Measurements from ENCODE around the gene MST1R. TPM values are rescaled to one million over a fixed set of nuclear protein-coding genes. Genes with fewer than 3 reads are reported as not detected.

The MST1R gene
- total RNA-seq, result 0.49 and 2.2 TPM in 2 replicates
- polyA plus RNA-seq, result 2.1 and 3.4 TPM in 2 replicates

DNA sequence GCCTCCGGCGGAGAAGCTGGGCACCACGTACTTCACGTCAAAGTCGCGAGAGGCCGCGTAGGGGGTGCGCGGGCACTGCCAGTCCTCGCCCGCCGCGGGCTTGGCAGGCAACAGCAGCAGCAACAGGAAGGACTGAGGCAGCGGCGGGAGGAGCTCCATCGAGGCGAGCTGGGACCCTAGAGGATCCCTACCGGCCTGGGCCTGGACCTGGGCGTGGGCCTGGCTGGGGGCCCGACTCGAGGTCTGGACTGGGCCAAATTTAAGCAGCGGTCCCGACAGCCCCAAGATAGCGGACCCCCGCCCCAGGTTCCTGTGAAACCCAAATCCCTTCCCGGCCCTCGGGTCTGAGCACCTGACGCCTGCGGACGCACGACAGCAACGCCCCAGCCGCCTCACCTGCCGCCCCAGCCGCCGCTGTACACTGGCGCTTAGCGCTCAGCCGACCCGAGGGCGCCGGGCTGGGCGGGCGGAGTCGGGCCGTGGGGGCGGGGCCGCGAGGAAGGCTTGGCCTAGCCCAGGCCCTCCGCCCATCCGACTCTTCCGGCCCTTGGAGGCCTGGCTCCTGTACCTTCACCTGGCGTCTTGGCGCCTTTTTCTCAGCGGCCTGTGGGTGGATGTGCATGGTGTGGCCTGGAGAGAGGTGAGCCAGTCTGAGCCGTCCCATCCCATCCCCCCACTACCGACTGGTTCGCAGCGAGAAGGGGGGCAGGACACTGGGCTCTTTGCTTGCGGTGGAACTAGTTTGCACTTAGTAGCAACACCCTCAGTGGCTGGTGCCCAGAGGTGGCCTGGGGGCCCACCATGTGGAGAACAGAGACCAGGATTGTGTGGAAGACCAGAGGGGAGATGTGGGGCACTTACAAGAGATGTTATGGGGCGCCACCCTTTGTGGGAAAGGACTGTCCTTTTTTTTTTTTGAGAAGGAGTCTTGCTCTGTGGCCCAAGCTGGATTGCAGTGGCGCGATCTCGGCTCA, at the start of gene MST1R:
Gene MST1R, minus strand, starts transcription at position 423 of the 974 bp plus-strand sequence. Its CDS starts 264 bp downstream, at position 159.
- no peak within 1 kb of the TSS for H3K27ac ChIP-seq
- no peaks in the 10 kb centered on the region for H3K27me3 ChIP-seq
- peaks cover 10% of the 10 kb centered on the region for H3K4me1 ChIP-seq (ENCODE audit: low read depth)
- no peak within 1 kb of the TSS for H3K4me3 ChIP-seq
- TF ChIP-seq, protein P1, sequence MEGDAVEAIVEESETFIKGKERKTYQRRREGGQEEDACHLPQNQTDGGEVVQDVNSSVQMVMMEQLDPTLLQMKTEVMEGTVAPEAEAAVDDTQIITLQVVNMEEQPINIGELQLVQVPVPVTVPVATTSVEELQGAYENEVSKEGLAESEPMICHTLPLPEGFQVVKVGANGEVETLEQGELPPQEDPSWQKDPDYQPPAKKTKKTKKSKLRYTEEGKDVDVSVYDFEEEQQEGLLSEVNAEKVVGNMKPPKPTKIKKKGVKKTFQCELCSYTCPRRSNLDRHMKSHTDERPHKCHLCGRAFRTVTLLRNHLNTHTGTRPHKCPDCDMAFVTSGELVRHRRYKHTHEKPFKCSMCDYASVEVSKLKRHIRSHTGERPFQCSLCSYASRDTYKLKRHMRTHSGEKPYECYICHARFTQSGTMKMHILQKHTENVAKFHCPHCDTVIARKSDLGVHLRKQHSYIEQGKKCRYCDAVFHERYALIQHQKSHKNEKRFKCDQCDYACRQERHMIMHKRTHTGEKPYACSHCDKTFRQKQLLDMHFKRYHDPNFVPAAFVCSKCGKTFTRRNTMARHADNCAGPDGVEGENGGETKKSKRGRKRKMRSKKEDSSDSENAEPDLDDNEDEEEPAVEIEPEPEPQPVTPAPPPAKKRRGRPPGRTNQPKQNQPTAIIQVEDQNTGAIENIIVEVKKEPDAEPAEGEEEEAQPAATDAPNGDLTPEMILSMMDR (IDR thresholded peaks at IDR 0.05; ENCODE audit: low read depth, low read length), result no peak
- no peaks in the 10 kb centered on the region for H3K36me3 ChIP-seq
- DNase-seq (ENCODE audit: low read depth in 1 of 2, low spot score in 1 of 2), result peak; percentile 54 to 78
- no peaks in the 10 kb centered on the region for H3K9me3 ChIP-seq (ENCODE audit: low read depth)

DNA sequence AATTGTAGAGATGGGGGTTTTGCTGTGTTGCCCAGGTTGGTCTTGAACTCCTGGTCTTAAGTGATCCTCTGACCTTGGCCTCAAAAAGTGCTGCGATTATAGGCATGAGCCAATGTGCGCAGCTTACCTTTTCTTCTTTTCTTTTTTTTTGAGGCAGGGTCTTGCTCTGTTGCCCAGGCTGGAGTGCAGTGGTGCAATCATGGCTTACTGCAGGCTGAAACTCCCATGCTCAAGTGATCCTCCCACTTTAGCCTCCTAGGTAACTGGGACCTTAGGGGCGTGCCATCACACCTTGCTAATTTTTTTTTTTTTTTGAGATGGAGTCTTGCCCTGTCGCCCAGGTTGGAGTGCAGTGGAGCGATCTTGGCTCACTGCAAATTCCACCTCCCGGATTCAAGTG, 49.3 kb upstream of the MST1R start:
- TF ChIP-seq, protein P1 (IDR thresholded peaks at IDR 0.05; ENCODE audit: low read depth, low read length), result no peak
- Histone ChIP-seq H3K9me3 (ENCODE audit: low read depth) (no peaks in the 10 kb centered on the region), H3K4me1 (ENCODE audit: low read depth) (no peaks in the 10 kb centered on the region), H3K4me3 (no peak overlapping the region), H3K27me3 (no peaks in the 10 kb centered on the region), H3K27ac (no peak overlapping the region), H3K36me3 (no peaks in the 10 kb centered on the region)
- DNase-seq (ENCODE audit: low read depth in 1 of 2, low spot score in 1 of 2), result no peak

DNA sequence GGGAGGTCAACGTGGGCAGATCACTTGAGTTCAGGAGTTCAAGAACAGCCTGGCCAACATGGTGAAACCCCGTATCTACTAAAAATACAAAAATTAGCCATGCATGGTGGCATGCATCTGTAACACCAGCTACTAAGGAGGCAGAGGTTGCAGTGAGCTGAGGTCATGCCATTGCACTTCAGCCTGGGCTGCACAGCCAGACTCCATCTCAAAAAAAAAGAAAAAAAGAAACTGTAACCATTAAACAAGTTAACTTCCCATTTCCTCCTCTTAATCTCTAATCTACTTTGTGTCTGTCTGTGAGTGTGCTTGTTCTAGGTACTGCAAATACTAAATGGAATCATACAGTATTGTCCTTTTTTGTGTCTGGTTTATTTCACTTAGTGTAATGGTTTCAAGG, 39.0 kb upstream of the MST1R start:
- Histone ChIP-seq H3K27ac (no peak overlapping the region), H3K27me3 (no peaks in the 10 kb centered on the region), H3K36me3 (no peaks in the 10 kb centered on the region), H3K9me3 (ENCODE audit: low read depth) (no peaks in the 10 kb centered on the region), H3K4me3 (no peak overlapping the region), H3K4me1 (ENCODE audit: low read depth) (no peaks in the 10 kb centered on the region)
- no peak for DNase-seq (ENCODE audit: low read depth in 1 of 2, low spot score in 1 of 2)
- TF ChIP-seq, protein P1 (IDR thresholded peaks at IDR 0.05; ENCODE audit: low read depth, low read length), result no peak

DNA sequence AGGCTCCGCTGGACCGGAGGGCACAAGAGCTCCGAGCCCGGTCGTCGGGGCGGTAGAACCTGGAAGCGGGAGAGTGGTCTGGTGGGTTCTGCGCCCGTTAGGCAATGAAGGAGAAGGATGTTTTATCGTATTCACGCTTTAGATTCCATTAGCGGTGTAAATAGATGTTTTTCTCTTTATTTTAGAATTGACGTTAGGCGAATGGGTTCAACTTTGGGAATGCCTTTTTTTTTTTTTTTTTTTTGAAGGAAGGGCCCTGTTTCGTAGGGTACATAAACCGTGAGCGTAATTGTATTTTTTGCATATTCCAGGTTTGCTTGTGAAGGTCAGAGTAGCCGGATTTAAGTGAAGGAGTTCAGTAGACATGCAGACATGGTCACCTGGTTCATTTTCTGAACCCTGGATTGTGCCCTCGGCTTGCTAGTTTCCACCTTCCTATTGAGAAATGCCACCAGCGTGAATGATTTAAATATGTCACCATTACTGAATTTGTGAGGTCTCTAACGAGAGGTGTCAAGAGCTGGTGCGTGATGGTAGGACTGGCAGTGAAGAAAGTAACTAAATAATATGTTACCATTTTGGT, 37.1 kb upstream of the MST1R start:
- H3K36me3 ChIP-seq, result no peaks in the 10 kb centered on the region
- TF ChIP-seq, protein P1 (IDR thresholded peaks at IDR 0.05; ENCODE audit: low read depth, low read length), result no peak
- no peaks in the 10 kb centered on the region for H3K4me1 ChIP-seq (ENCODE audit: low read depth)
- H3K4me3 ChIP-seq, result peak overlapping the region; percentile 72
- H3K9me3 ChIP-seq (ENCODE audit: low read depth), result no peaks in the 10 kb centered on the region
- no peak for DNase-seq (ENCODE audit: low read depth in 1 of 2, low spot score in 1 of 2)
- no peaks in the 10 kb centered on the region for H3K27me3 ChIP-seq
- peak overlapping the region; percentile 95 for H3K27ac ChIP-seq

DNA sequence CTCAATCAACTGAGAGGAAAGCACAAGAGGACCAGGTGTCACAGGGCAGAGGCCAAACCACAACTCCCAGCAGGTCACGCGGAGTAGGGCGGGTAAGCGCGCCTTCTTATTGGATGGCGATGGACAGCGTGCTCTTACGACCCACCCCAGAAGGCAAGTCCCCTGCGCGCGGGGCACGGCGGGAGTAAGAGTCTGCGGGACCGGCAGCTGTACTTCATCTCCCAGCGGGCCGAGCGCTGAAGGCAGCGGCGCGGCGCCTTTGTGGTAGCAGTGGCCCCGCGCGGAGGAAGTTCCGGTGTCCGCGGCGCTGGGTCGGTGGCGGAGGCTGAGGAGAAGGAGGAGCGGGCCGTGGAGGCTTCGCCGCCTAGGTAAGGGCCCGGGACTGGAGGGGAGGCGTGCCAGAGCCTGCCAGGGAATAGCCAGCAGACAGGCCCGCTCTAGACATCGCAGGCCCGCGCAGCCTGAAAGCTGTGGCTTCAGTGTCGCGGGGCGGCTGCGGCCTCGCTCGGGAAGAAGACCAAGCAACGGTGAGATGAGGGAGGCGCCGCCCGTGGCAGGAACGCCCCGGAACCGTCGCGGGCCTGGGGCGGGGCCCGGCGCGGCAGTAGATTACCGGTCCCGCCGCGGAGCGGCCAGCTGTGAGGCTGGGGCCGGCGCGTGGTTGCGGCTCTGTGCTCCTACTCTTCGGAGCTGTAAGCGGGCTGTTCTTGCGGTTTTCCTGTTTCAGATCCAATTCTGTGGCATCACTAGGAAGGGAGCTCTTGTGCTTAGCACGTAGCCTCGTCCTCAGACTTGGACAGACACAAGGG, 36.4 kb upstream of the MST1R start, which contains the start of gene RBM6:
Gene RBM6, plus strand, starts transcription at position 293 of the 809 bp plus-strand sequence. CDS start 22,492 bp downstream, outside the sequence.
- TF ChIP-seq, protein P1 (IDR thresholded peaks at IDR 0.05; ENCODE audit: low read depth, low read length), result no peak
- no peaks in the 10 kb centered on the region for H3K4me1 ChIP-seq (ENCODE audit: low read depth)
- H3K36me3 ChIP-seq, result no peaks in the 10 kb centered on the region
- H3K4me3 ChIP-seq, result peak within 1 kb of the TSS; percentile 72
- DNase-seq (ENCODE audit: low read depth in 1 of 2, low spot score in 1 of 2), result peak; percentile 98 to 99
- H3K27ac ChIP-seq, result peak within 1 kb of the TSS; percentile 95
- H3K9me3 ChIP-seq (ENCODE audit: low read depth), result no peaks in the 10 kb centered on the region
- no peaks in the 10 kb centered on the region for H3K27me3 ChIP-seq
